Body of pancreas (tissue), 4 donors: ENCODE results near the gene BANK1.

Experiments used
- POLR2A ChIP-seq, 3 donors: fragments of 450-650 bp; IDR thresholded peaks; one replicate each; pipeline ENCODE4 v1.6.1; 2016; ENCODE audit warnings: antibody characterized with exemption in 3 of 3, mild to moderate bottlenecking in 2 of 3
- TF ChIP-seq, protein P1 (sequence below), 7 experiments: fragments of 450-650 bp in 4 of 7; fragments of 200-600 bp in 3 of 7; sonication (generic) in 3 of 7; IDR thresholded peaks; one replicate each; pipeline ENCODE4 v1.5.1; 2016 to 2019; ENCODE audit warnings: antibody characterized with exemption in 7 of 7

DNA sequence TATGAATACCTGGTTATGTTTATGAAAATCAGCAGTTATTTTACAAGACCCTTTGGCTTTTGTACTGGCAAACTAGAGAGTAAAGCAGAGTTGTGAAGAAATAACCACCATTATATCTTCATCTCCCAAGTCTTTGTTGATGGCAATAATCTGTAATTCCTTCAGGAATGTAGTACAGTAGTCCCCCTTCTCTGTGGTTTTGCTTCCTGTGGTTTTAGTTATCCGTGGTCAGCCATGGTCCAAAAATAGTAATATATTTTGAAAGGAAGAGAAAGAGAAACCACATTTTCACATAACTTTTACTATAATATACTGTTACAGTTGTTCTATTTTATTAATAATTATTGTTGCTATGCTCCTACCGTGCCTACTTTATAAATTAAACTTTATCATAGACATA is 27.8 kb downstream of the BANK1 start:
- TF ChIP-seq, protein P1, sequence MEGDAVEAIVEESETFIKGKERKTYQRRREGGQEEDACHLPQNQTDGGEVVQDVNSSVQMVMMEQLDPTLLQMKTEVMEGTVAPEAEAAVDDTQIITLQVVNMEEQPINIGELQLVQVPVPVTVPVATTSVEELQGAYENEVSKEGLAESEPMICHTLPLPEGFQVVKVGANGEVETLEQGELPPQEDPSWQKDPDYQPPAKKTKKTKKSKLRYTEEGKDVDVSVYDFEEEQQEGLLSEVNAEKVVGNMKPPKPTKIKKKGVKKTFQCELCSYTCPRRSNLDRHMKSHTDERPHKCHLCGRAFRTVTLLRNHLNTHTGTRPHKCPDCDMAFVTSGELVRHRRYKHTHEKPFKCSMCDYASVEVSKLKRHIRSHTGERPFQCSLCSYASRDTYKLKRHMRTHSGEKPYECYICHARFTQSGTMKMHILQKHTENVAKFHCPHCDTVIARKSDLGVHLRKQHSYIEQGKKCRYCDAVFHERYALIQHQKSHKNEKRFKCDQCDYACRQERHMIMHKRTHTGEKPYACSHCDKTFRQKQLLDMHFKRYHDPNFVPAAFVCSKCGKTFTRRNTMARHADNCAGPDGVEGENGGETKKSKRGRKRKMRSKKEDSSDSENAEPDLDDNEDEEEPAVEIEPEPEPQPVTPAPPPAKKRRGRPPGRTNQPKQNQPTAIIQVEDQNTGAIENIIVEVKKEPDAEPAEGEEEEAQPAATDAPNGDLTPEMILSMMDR (IDR thresholded peaks at IDR 0.05) = no peak
- no peak for TF ChIP-seq POLR2A (IDR thresholded peaks at IDR 0.05)
